K562 (cell line): ENCODE data around the gene CEP170.

Source experiments
- EP300 ChIP-seq: IDR thresholded peaks from 2 replicates; pipeline ENCODE4 v1.6.1; 2012; ENCODE audit warnings: low read length, improper control_type of control experiment
- SMC3 ChIP-seq: conservative IDR thresholded peaks from 2 replicates; pipeline ENCODE4 v1.6.1; 2011; ENCODE audit warnings: low read depth, low read length, improper control_type of control experiment; ENCODE audit not compliant: insufficient read depth
- TF ChIP-seq, protein P1 (sequence below), 3 experiments: IDR thresholded peaks in 2 of 3; conservative IDR thresholded peaks in 1 of 3; 2 replicates each; pipeline ENCODE4 v1.5.1; 2011 to 2012; ENCODE audit warnings: low read length in 3 of 3, mild to moderate bottlenecking in 3 of 3, control low read depth in 2 of 3, improper control_type of control experiment in 1 of 3, inconsistent platforms in 1 of 3, low read depth in 1 of 3, mixed read lengths in 1 of 3, moderate library complexity in 1 of 3; ENCODE audit not compliant: insufficient read depth in 2 of 3

DNA sequence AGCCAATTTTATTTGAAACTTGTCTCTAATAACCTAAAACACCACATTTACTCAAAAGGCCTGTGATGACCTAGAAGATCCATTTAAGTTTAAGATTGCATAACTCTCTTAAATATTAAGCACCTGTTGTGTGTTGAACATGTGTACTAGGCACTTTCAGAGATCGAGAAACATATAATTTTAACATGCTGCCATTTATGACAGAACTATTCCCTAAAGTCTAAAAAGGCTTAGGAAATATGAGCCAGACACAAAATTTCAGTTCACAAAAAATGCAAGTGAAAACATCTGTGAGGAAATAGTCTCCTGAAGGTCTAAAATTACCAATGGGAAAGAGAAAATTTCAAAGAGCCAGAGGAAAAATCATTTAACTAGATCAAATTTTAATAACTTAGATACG lies 37.7 kb downstream of the CEP170 start:
- no peak for TF ChIP-seq EP300
- TF ChIP-seq, protein P1, sequence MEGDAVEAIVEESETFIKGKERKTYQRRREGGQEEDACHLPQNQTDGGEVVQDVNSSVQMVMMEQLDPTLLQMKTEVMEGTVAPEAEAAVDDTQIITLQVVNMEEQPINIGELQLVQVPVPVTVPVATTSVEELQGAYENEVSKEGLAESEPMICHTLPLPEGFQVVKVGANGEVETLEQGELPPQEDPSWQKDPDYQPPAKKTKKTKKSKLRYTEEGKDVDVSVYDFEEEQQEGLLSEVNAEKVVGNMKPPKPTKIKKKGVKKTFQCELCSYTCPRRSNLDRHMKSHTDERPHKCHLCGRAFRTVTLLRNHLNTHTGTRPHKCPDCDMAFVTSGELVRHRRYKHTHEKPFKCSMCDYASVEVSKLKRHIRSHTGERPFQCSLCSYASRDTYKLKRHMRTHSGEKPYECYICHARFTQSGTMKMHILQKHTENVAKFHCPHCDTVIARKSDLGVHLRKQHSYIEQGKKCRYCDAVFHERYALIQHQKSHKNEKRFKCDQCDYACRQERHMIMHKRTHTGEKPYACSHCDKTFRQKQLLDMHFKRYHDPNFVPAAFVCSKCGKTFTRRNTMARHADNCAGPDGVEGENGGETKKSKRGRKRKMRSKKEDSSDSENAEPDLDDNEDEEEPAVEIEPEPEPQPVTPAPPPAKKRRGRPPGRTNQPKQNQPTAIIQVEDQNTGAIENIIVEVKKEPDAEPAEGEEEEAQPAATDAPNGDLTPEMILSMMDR (IDR thresholded peaks at IDR 0.05 in 2 of 3, conservative IDR thresholded peaks at IDR 0.05 in 1 of 3; ENCODE audit: insufficient read depth in 2 of 3, low read depth in 1 of 3, low read length in 3 of 3) = no peak
- no peak for TF ChIP-seq SMC3
